Endothelial cell of umbilical vein (primary cell): Measurements from ENCODE around the gene KRT33B. TPM values are rescaled to one million over a fixed set of nuclear protein-coding genes. Genes with fewer than 3 reads are reported as not detected.

ENCODE experiments used
- BruUV-seq: library from RNA; stranded (reverse); fragments of 400-500 nt; replicated peaks from 2 replicates; lab custom pipeline; 2021; lab: Mats Ljungman, UMichigan
- CTCF ChIA-PET: fragments of 300-600, 350-600 bp; sonication (Branson Sonifier 250); formaldehyde crosslinking; loops from one replicate; lab custom pipeline; 2021; ENCODE audit warnings: antibody characterized with exemption, inconsistent platforms; lab: Charles Lee
- POLR2A ChIA-PET: fragments of 300-600, 350-600 bp; sonication (Branson Sonifier 250); formaldehyde crosslinking; loops from one replicate; lab custom pipeline; 2021; ENCODE audit warnings: antibody characterized with exemption, inconsistent platforms; lab: Charles Lee
- DNase-seq: peaks from one replicate; pipeline ENCODE4 v3.0.0-alpha.2; 2011; ENCODE audit warnings: low read depth, low spot score
- FAIRE-seq: peaks from 2 replicates; lab custom pipeline; 2011; peaks lifted over from hg19 to GRCh38; lab: Jason Lieb, UNC
- H2AFZ ChIP-seq: 2 replicates; pipeline ENCODE4 v1.6.0; 2012; ENCODE audit warnings: low read depth, low read length, control low read depth, inconsistent platforms
- H3K27ac ChIP-seq: 2 replicates; pipeline ENCODE4 v1.5.1; 2011; ENCODE audit warnings: low read depth, mild to moderate bottlenecking, control low read depth, low read length, moderate library complexity; ENCODE audit not compliant: insufficient read depth
- H3K27me3 ChIP-seq, 2 experiments: 2 replicates each; pipeline versions ENCODE4 v1.6.0 to v1.6.1; 2011; ENCODE audit warnings: low read length in 2 of 2, mixed read lengths in 1 of 2; ENCODE audit not compliant: control insufficient read depth in 2 of 2, insufficient read depth in 2 of 2
- H3K36me3 ChIP-seq, 2 experiments: 2 replicates in 1 of 2; 3 replicates in 1 of 2; pipeline ENCODE4 v1.5.1; 2011; ENCODE audit warnings: low read length in 2 of 2, mild to moderate bottlenecking in 1 of 2, moderate library complexity in 1 of 2; ENCODE audit not compliant: control insufficient read depth in 2 of 2, insufficient read depth in 2 of 2; ENCODE audit errors: extremely low read depth in 1 of 2
- H3K4me1 ChIP-seq: 3 replicates; pipeline ENCODE4 v1.5.1; 2011; ENCODE audit warnings: mild to moderate bottlenecking, low read length; ENCODE audit not compliant: control insufficient read depth, insufficient read depth; ENCODE audit errors: extremely low read depth
- H3K4me2 ChIP-seq: 2 replicates; pipeline ENCODE4 v1.6.1; 2011; ENCODE audit warnings: low read length, control low read depth, mixed read lengths; ENCODE audit not compliant: insufficient read depth
- H3K4me3 ChIP-seq, 3 experiments: fragments of 200-600 bp in 1 of 3; sonication (generic), shearing (Covaris generic) in 1 of 3; replicated peaks in 1 of 3; 2 replicates each; pipeline ENCODE4 v1.5.1; 2011 to 2016; ENCODE audit warnings: control low read depth in 3 of 3, low read length in 3 of 3, mild to moderate bottlenecking in 2 of 3, inconsistent platforms in 1 of 3, low read depth in 1 of 3, moderate library complexity in 1 of 3; ENCODE audit not compliant: insufficient read depth in 1 of 3
- H3K79me2 ChIP-seq: 2 replicates; pipeline ENCODE4 v1.6.0; 2012; ENCODE audit warnings: low read length, inconsistent platforms; ENCODE audit not compliant: control insufficient read depth, insufficient read depth
- H3K9ac ChIP-seq: replicated peaks from 2 replicates; pipeline ENCODE3; 2011; ENCODE audit warnings: low read length, control low read depth; ENCODE audit not compliant: insufficient read depth; ENCODE audit errors: extremely low read depth
- H3K9me1 ChIP-seq: replicated peaks from 3 replicates; pipeline ENCODE4 v1.6.0; 2011; ENCODE audit warnings: mild to moderate bottlenecking, low read length; ENCODE audit not compliant: control insufficient read depth, insufficient read depth; ENCODE audit errors: extremely low read depth
- H3K9me3 ChIP-seq: replicated peaks from 2 replicates; pipeline ENCODE4 v1.5.1; 2012; ENCODE audit warnings: low read length, inconsistent platforms; ENCODE audit not compliant: control insufficient read depth, insufficient read depth
- H4K20me1 ChIP-seq: replicated peaks from 2 replicates; pipeline ENCODE3; 2011; ENCODE audit warnings: mild to moderate bottlenecking, low read length; ENCODE audit not compliant: control insufficient read depth, insufficient read depth; ENCODE audit errors: extremely low read depth
- CTCF ChIP-seq, 2 donors: IDR thresholded peaks; 1 replicate in 1 of 2; 2 replicates in 1 of 2; pipeline ENCODE4 v1.5.1; 2011; ENCODE audit warnings: low read length in 2 of 2, mild to moderate bottlenecking in 2 of 2, moderate library complexity in 2 of 2, control low read depth in 1 of 2, inconsistent platforms in 1 of 2, low read depth in 1 of 2; ENCODE audit not compliant: insufficient read depth in 1 of 2; ENCODE audit errors: extremely low read depth in 1 of 2
- EZH2 ChIP-seq: IDR thresholded peaks from 2 replicates; pipeline ENCODE4 v1.6.1; 2012; ENCODE audit warnings: borderline replicate concordance, low read depth, mild to moderate bottlenecking, moderate library complexity, low read length, inconsistent platforms; ENCODE audit not compliant: severe bottlenecking
- FOS ChIP-seq: IDR thresholded peaks from 2 replicates; pipeline ENCODE4 v1.6.1; 2011; ENCODE audit warnings: mild to moderate bottlenecking, low read length, moderate library complexity, borderline replicate concordance; ENCODE audit not compliant: insufficient read depth
- GATA2 ChIP-seq: IDR thresholded peaks from 2 replicates; pipeline ENCODE4 v1.7.0; 2011; ENCODE audit warnings: low read depth, mild to moderate bottlenecking, moderate library complexity, mixed read lengths, low read length; ENCODE audit not compliant: insufficient read length, insufficient read depth
- JUN ChIP-seq: IDR thresholded peaks from 2 replicates; pipeline ENCODE4 v1.6.1; 2011; ENCODE audit warnings: borderline replicate concordance, low read depth; ENCODE audit not compliant: insufficient read length, insufficient read depth
- MAX ChIP-seq: IDR thresholded peaks from 2 replicates; pipeline ENCODE4 v1.6.1; 2011; ENCODE audit not compliant: insufficient read depth, insufficient read length
- MYC ChIP-seq: IDR thresholded peaks from one replicate; pipeline ENCODE4 v1.6.1; 2011; ENCODE audit warnings: mild to moderate bottlenecking, low read depth, low read length
- POLR2A ChIP-seq: IDR thresholded peaks from 2 replicates; pipeline ENCODE4 v1.6.1; 2012; ENCODE audit warnings: low read depth, mild to moderate bottlenecking, control low read depth, low read length
- dilution Hi-C: fragments of 300-500 bp; cut with MboI; formaldehyde crosslinking; loops from one replicate; pipeline ENCODE4 v1.15.0; 2019; ENCODE audit warnings: low sequenced_read_pairs; ENCODE audit not compliant: extremely low pct_ligation_motif_present
- intact Hi-C: fragments of 100-400 bp; cut with micrococcal nuclease; formaldehyde crosslinking; loops from one replicate; pipeline ENCODE4 v1.10.0; 2022
- polyA plus RNA-seq, 4 experiments: library from polyadenylated mRNA; depleted of rRNA in 3 of 4; stranded (reverse) in 3 of 4; unstranded in 1 of 4; fragments of >200 nt; gene quantifications; 2 replicates each; pipeline versions ENCODE4 v1.2.1 to v1.2.3, GENCODE V29; 2011 to 2012; ENCODE audit warnings: missing spikeins in 1 of 4
- total RNA-seq: library from RNA; stranded (reverse); gene quantifications from 2 replicates; pipeline ENCODE4 v1.2.3, GENCODE V29; 2021

KRT33B gene
- total and polyA plus RNA-seq, 2 donors (not counting 3 experiments of a cell fraction or from before 2014, with no cell fraction given): not detected

GRCh38 chr17:41402161-41402560 is 32.5 kb upstream of the KRT33B start:
- H4K20me1 ChIP-seq: no peaks in the 10 kb centered on the region
- intact Hi-C loops (loop anchor here (10.0 kb wide), 1 partner anchor 93 kb away; no protein-coding TSS in a partner anchor), dilution Hi-C loops (no loop called here)
- no peak overlapping the region for H2AFZ ChIP-seq
- H3K4me3 ChIP-seq: no peak overlapping the region
- ChIA-PET CTCF (no interaction called here), POLR2A (no interaction called here)
- DNase-seq (no peak), FAIRE-seq (no peak)
- H3K36me3 ChIP-seq: no peaks in the 10 kb centered on the region
- H3K27ac ChIP-seq: no peak overlapping the region
- H3K4me2 ChIP-seq: no peak overlapping the region
- no peaks in the 10 kb centered on the region for H3K79me2 ChIP-seq
- H3K9me1 ChIP-seq: no peaks in the 10 kb centered on the region
- H3K27me3 ChIP-seq: peaks cover 8 to 17% of the 10 kb centered on the region in 2 experiments
- peaks cover 18% of the 10 kb centered on the region for H3K4me1 ChIP-seq
- TF ChIP-seq POLR2A: no peak
- no peak for TF ChIP-seq FOS
- no peak for TF ChIP-seq GATA2
- no peak for TF ChIP-seq JUN
- no peak for TF ChIP-seq MAX
- H3K9ac ChIP-seq: no peak overlapping the region
- no TSS peak for BruUV-seq
- no peaks in the 10 kb centered on the region for H3K9me3 ChIP-seq

- Histone ChIP-seq H4K20me1 (no peaks in the 10 kb centered on the region), H3K4me2 (no peak within 1 kb of the TSS), H2AFZ (no peak within 1 kb of the TSS), H3K4me3 (no peak within 1 kb of the TSS), H3K9ac (no peak within 1 kb of the TSS), H3K36me3 (no peaks in the 10 kb centered on the region), H3K9me1 (no peaks in the 10 kb centered on the region), H3K4me1 (no peaks in the 10 kb centered on the region), H3K9me3 (no peaks in the 10 kb centered on the region), H3K79me2 (no peaks in the 10 kb centered on the region), H3K27me3 (peaks cover 11 to 21% of the 10 kb centered on the region in 2 experiments), H3K27ac (no peak within 1 kb of the TSS)
- intact Hi-C loops: no loop called here
- BruUV-seq: no TSS peak
- ChIA-PET POLR2A (no interaction called here), CTCF (no interaction called here)
- dilution Hi-C loops: no loop called here
- FAIRE-seq (no peak), DNase-seq (no peak)
- TF ChIP-seq EZH2 (no peak), CTCF (IDR thresholded peaks at IDR 0.05; ENCODE audit: extremely low read depth in 1 of 2, insufficient read depth in 1 of 2, low read depth in 1 of 2, low read length in 2 of 2) (no peak), MYC (no peak), FOS (no peak)
Observed at GRCh38 chr17:41396996-41397660, 27.5 kb upstream of the KRT33B start, which contains the start of gene KRT31. KRT31 (minus strand) TSS chr17:41397608; CDS start chr17:41397539, 69 bp downstream.
